ENCODE measurements around the gene RAX2.
A peak's percentile ranks its signal among the peaks of the same experiment; 100 is the strongest.

Gene RAX2

GRCh38 chr19:3788996-3789778, 17.2 kb upstream of the RAX2 start:
- H3K9me3 Mint-ChIP-seq, result peaks cover 7% of the 10 kb centered on the region
- no peak for ATAC-seq (ENCODE audit: low read depth)
- no peak overlapping the region for H3K27ac Mint-ChIP-seq
- H3K4me1 Mint-ChIP-seq, result peaks cover 4% of the 10 kb centered on the region
- peaks cover 4% of the 10 kb centered on the region for H3K36me3 Mint-ChIP-seq
- H3K4me3 Mint-ChIP-seq, result no peak overlapping the region
- no peak for DNase-seq (ENCODE audit: low spot score in 2 of 2)
- peaks cover 15% of the 10 kb centered on the region for H3K27me3 Mint-ChIP-seq

GRCh38 chr19:3785938-3786824, 14.2 kb upstream of the RAX2 start, which contains the start of gene MATK:
TSS of gene MATK (minus strand) at chr19:3786381. CDS start at chr19:3785135, 1,246 bp downstream.
- Mint-ChIP-seq H3K36me3 (peaks cover 9% of the 10 kb centered on the region), H3K27me3 (peaks cover 18% of the 10 kb centered on the region), H3K9me3 (peaks cover 10% of the 10 kb centered on the region), H3K27ac (no peak within 1 kb of the TSS), H3K4me3 (peak within 1 kb of the TSS; percentile 57), H3K4me1 (peaks cover 4% of the 10 kb centered on the region)
- ATAC-seq (ENCODE audit: low read depth), result peak; percentile 49
- no peak for DNase-seq (ENCODE audit: low spot score in 2 of 2)

GRCh38 chr19:3785451-3785937, 13.5 kb upstream of the RAX2 start:
- no peak overlapping the region for H3K27ac Mint-ChIP-seq
- peaks cover 15% of the 10 kb centered on the region for H3K27me3 Mint-ChIP-seq
- H3K9me3 Mint-ChIP-seq, result peaks cover 9% of the 10 kb centered on the region
- peaks cover 4% of the 10 kb centered on the region for H3K4me1 Mint-ChIP-seq
- peak overlapping the region; percentile 57 for H3K4me3 Mint-ChIP-seq
- ATAC-seq (ENCODE audit: low read depth) (peak; percentile 36), DNase-seq (ENCODE audit: low spot score in 2 of 2) (no peak)
- peaks cover 9% of the 10 kb centered on the region for H3K36me3 Mint-ChIP-seq

- Mint-ChIP-seq H3K4me1 (peaks cover 4% of the 10 kb centered on the region), H3K36me3 (peaks cover 9% of the 10 kb centered on the region), H3K9me3 (peaks cover 9% of the 10 kb centered on the region), H3K4me3 (peak overlapping the region; percentile 78), H3K27ac (no peak overlapping the region), H3K27me3 (peaks cover 13% of the 10 kb centered on the region)
- DNase-seq (ENCODE audit: low spot score in 2 of 2), result no peak
- no peak for ATAC-seq (ENCODE audit: low read depth)
Observed at GRCh38 chr19:3784607-3785450, 12.8 kb upstream of the RAX2 start.

DNA sequence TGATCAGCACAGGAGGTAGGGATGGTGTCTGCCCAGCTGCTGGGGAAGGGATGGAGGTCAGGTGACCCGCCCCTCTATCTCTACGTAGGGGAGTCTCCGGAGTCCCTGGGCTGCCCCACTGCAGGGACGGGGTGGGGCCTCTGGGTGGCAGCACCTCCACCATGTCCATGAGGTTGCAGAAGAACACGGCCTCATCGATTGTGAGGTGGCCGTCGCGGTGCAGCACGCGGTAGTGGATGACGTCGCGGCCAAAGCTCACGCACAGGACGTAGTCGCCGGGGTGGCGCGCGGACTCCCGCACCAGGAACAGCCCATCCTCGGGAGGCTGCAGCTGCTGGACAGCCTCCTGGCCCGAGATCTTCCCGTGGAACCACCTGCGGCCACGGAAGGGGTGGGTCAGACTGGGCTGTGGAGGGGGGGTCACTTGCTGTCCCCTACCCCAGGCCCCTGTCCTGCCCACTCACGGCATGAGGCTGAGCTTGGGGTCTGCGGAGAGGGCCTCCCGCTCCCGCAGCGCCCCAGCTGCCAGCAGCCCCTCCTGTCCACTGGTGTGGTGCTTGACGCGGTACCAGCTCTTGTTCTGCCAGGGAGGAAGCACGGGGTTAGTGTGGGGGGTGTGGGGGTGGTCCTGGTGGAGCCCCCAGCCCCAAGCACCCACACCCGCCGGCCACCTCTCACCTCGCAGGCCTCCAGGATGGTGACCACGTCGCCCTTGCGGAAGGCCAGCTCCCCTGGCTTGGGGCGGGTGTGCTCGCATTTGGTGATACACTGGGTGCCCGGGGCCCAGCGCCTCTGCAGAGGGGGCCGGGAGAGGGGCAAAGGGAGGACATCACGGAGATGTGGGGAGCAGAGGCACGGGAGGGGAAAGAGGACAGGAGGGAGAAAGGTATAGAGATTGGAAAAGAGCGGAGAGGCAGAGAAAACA, 11.9 kb upstream of the RAX2 start:
- ATAC-seq (ENCODE audit: low read depth) (peak; percentile 28), DNase-seq (ENCODE audit: low spot score in 2 of 2) (no peak)
- no peak overlapping the region for H3K27ac Mint-ChIP-seq
- peak overlapping the region; percentile 78 for H3K4me3 Mint-ChIP-seq
- H3K4me1 Mint-ChIP-seq, result peaks cover 4% of the 10 kb centered on the region
- H3K36me3 Mint-ChIP-seq, result peaks cover 9% of the 10 kb centered on the region
- H3K9me3 Mint-ChIP-seq, result peaks cover 9% of the 10 kb centered on the region
- peaks cover 13% of the 10 kb centered on the region for H3K27me3 Mint-ChIP-seq

DNA sequence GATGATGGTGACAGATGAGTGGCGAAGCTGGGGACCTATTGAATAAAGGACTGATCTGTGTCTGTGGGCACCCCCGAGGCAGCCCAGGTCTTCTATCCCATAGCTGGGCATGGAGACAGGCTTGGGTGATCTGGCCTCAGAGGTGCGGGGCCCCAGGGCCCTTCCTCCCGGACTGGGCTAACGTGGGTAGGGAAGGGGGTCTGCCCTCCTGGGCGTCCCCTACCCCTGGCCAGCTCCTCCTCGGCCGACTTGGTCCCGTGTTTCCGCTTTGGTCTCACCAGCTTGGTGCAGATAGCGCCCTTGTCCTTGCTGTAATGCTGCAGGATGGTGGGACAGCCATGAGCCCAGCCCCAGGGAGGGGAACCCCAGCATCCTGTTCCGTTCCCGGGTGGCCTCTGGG, 10.9 kb upstream of the RAX2 start:
- Mint-ChIP-seq H3K27ac (no peak overlapping the region), H3K36me3 (peaks cover 9% of the 10 kb centered on the region), H3K27me3 (peaks cover 12% of the 10 kb centered on the region), H3K4me1 (peaks cover 4% of the 10 kb centered on the region), H3K9me3 (peaks cover 9% of the 10 kb centered on the region), H3K4me3 (no peak overlapping the region)
- ATAC-seq (ENCODE audit: low read depth), result no peak
- no peak for DNase-seq (ENCODE audit: low spot score in 2 of 2)

- DNase-seq (ENCODE audit: low spot score in 2 of 2), result no peak
- Mint-ChIP-seq H3K27ac (no peak overlapping the region), H3K4me1 (peaks cover 4% of the 10 kb centered on the region), H3K9me3 (peaks cover 9% of the 10 kb centered on the region), H3K4me3 (no peak overlapping the region), H3K36me3 (peaks cover 9% of the 10 kb centered on the region), H3K27me3 (peaks cover 12% of the 10 kb centered on the region)
- ATAC-seq (ENCODE audit: low read depth), result no peak
Observed at GRCh38 chr19:3782330-3782729, 10.3 kb upstream of the RAX2 start.

- H3K36me3 Mint-ChIP-seq, result peaks cover 9% of the 10 kb centered on the region
- DNase-seq (ENCODE audit: low spot score in 2 of 2) (no peak), ATAC-seq (ENCODE audit: low read depth) (no peak)
- peaks cover 4% of the 10 kb centered on the region for H3K4me1 Mint-ChIP-seq
- H3K9me3 Mint-ChIP-seq, result peaks cover 9% of the 10 kb centered on the region
- no peak overlapping the region for H3K27ac Mint-ChIP-seq
- H3K27me3 Mint-ChIP-seq, result peaks cover 12% of the 10 kb centered on the region
- no peak overlapping the region for H3K4me3 Mint-ChIP-seq
Observed at GRCh38 chr19:3781603-3782002, 9.6 kb upstream of the RAX2 start.

DNA sequence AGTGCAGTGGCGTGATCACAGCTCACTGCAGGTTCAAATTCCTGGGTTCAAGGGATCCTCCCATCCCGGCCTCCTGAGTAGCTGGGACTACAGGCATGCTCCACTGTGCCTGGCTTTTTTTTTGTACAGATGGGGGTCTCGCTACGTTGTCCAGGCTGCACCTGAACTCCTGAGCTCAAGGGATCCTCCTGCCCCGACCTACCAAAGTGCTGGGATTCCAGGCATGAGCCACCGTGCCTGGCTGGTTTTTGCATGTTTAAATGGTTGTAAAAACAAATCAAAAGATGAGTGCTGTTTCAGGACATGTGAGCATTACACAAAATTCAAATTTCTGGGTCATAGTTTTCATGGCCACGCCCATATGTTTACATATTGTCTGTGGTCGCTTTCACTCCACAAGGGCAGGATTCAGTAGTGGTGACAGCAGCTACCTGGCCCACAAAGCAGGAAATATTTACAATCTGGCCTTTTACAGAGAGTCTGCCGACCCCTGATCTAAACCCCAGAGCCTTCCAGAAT, 8.8 kb upstream of the RAX2 start:
- H3K4me3 Mint-ChIP-seq, result no peak overlapping the region
- no peak overlapping the region for H3K27ac Mint-ChIP-seq
- peaks cover 16% of the 10 kb centered on the region for H3K27me3 Mint-ChIP-seq
- peaks cover 4% of the 10 kb centered on the region for H3K4me1 Mint-ChIP-seq
- no peak for DNase-seq (ENCODE audit: low spot score in 2 of 2)
- H3K36me3 Mint-ChIP-seq, result peaks cover 11% of the 10 kb centered on the region
- peak; percentile 49 for ATAC-seq (ENCODE audit: low read depth)
- peaks cover 14% of the 10 kb centered on the region for H3K9me3 Mint-ChIP-seq

DNA sequence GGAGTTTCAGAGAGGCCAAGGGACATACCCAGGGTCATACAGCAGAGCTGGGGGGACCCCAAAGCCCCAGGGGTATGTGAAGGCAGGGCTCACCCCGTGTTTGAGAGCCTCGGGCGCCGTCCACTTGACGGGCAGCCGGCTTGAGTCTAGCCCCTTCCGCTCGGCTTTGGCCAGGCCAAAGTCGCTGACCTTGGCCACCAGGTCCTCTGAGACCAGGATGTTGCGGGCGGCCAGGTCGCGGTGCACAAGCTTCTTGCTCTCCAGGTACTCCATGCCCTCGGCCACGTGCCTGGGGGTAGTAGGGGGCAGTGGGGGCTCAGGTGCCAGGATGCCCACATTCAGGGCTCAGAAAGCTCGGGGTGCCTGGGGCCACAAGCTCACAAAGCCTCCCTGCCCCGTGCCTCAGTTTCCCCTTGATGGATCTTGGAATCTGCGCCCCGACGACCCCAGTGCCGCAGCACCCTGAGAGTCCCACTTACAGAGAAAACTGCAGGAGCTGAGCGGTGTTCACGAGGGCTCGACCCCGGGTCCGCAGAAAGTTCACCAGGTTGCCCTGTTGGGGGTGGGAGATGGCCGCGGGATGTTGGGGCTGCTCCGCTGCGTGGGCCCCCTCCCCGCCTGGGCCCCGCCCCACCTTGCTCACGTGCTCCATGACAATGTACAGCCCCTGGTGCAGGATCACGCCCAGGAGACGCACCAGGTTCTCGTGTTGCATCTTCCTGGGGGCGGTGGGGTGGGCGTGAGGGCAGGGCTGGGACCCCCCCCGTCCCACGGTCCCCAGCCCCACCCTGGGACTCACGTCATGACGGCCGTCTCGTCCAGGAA, 7.1 kb upstream of the RAX2 start:
- Mint-ChIP-seq H3K4me1 (no peaks in the 10 kb centered on the region), H3K27me3 (peaks cover 12% of the 10 kb centered on the region), H3K36me3 (peaks cover 11% of the 10 kb centered on the region), H3K27ac (no peak overlapping the region), H3K9me3 (peaks cover 14% of the 10 kb centered on the region), H3K4me3 (no peak overlapping the region)
- ATAC-seq (ENCODE audit: low read depth) (no peak), DNase-seq (ENCODE audit: low spot score in 2 of 2) (no peak)

- ATAC-seq (ENCODE audit: low read depth) (no peak), DNase-seq (ENCODE audit: low spot score in 2 of 2) (no peak)
- H3K4me3 Mint-ChIP-seq, result no peak overlapping the region
- H3K9me3 Mint-ChIP-seq, result peaks cover 14% of the 10 kb centered on the region
- H3K4me1 Mint-ChIP-seq, result no peaks in the 10 kb centered on the region
- H3K36me3 Mint-ChIP-seq, result peaks cover 11% of the 10 kb centered on the region
- peaks cover 14% of the 10 kb centered on the region for H3K27me3 Mint-ChIP-seq
- no peak overlapping the region for H3K27ac Mint-ChIP-seq
Observed at GRCh38 chr19:3778104-3778867, 6.3 kb upstream of the RAX2 start.
